ENCODE measurements around the gene ARHGEF12. TPM values are rescaled to one million over a fixed set of nuclear protein-coding genes. Genes with fewer than 3 reads are reported as not detected.

The ARHGEF12 gene
- total RNA-seq, 4 donors from 2014 or later, result 169 to 268 (median 197) TPM

DNA sequence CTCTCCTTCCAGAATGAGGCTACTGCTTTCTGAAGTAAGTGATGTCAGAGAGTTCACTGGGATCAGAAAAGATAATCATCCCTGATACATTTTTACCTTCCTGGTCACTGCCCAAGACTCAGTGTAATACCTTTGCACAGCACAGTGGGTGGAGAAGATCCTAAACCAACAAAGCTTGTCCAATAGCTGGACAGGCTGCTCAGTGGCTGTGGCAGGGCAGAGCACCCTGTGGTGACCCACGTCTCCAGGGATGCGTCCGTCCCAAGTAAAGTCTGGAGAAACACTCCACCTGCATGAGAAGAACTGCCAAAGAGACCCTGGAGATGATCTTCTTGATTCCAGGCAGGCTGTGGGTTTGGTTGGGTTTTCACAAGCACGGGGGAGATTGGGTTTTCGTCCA, 42.1 kb upstream of the ARHGEF12 start:
- no peak overlapping the region for H3K4me3 ChIP-seq (replicated peaks in 1 of 3)
- no peaks in the 10 kb centered on the region for H3K4me1 ChIP-seq
- WGBS, 2 donors, result 76 to 83% methylated on average over 5 of the region's 5 CpGs
- H3K27me3 ChIP-seq, result no peaks in the 10 kb centered on the region
- TF ChIP-seq, protein P1, sequence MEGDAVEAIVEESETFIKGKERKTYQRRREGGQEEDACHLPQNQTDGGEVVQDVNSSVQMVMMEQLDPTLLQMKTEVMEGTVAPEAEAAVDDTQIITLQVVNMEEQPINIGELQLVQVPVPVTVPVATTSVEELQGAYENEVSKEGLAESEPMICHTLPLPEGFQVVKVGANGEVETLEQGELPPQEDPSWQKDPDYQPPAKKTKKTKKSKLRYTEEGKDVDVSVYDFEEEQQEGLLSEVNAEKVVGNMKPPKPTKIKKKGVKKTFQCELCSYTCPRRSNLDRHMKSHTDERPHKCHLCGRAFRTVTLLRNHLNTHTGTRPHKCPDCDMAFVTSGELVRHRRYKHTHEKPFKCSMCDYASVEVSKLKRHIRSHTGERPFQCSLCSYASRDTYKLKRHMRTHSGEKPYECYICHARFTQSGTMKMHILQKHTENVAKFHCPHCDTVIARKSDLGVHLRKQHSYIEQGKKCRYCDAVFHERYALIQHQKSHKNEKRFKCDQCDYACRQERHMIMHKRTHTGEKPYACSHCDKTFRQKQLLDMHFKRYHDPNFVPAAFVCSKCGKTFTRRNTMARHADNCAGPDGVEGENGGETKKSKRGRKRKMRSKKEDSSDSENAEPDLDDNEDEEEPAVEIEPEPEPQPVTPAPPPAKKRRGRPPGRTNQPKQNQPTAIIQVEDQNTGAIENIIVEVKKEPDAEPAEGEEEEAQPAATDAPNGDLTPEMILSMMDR (IDR thresholded peaks at IDR 0.05), result no peak
- no peak overlapping the region for H3K27ac ChIP-seq
- no peak for DNase-seq
- no peaks in the 10 kb centered on the region for H3K9me3 ChIP-seq
- intact Hi-C loops (cut with DNase I), result no loop called here
- H3K36me3 ChIP-seq, result no peaks in the 10 kb centered on the region

DNA sequence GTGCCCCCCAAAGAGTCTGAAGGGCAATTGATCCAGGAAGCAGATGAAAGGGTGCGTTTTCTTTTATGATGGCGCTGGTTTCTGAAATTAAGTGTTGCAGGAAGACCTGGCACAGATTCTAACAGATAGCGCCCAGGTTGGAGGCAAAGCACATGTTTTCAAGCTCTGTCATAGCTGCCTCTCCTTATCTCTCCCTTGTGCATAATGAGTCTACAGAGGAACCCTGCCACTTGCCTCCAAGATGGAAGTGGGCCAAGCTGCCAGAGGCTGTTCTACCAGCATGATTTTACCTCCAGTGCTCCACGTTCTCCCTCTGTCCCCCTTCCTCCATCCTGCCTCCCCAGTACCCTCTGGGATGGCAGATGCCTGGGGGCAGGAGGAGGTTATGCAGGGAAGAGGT, 41.1 kb upstream of the ARHGEF12 start:
- DNase-seq, result no peak
- no peaks in the 10 kb centered on the region for H3K9me3 ChIP-seq
- no peak overlapping the region for H3K27ac ChIP-seq
- H3K27me3 ChIP-seq, result no peaks in the 10 kb centered on the region
- intact Hi-C loops (cut with DNase I), result no loop called here
- WGBS, 2 donors, result 62 to 70% methylated on average over 4 of the region's 4 CpGs
- H3K36me3 ChIP-seq, result no peaks in the 10 kb centered on the region
- TF ChIP-seq POLR2A (IDR thresholded peaks at IDR 0.05), result no peak
- TF ChIP-seq, protein P1 (IDR thresholded peaks at IDR 0.05), result no peak
- H3K4me1 ChIP-seq, result no peaks in the 10 kb centered on the region
- H3K4me3 ChIP-seq (replicated peaks in 1 of 3), result no peak overlapping the region

DNA sequence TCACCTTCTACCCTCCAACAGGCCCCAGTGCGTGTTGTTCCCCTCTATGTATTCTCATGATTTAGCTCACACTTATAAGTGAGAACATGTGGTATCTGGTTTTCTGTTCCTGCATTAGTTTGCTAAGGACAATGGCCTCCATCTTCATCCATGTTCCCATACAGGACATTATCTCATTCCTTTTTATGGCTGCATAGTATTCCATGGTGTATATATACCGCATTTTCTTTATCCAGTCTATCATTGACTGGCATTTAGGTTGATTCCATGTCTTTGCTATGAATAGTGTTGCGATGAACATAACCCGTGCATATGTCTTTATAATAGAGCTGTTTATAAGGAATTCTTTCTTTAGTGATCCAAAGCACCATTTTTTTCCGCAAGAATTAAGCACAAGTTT, 39.7 kb upstream of the ARHGEF12 start:
- Histone ChIP-seq H3K27me3 (no peaks in the 10 kb centered on the region), H3K4me1 (peaks cover 1 to 3% of the 10 kb centered on the region in 2 donors), H3K9me3 (no peaks in the 10 kb centered on the region), H3K36me3 (no peaks in the 10 kb centered on the region), H3K27ac (no peak overlapping the region), H3K4me3 (replicated peaks in 1 of 3) (no peak overlapping the region)
- TF ChIP-seq, protein P1 (IDR thresholded peaks at IDR 0.05), result no peak
- TF ChIP-seq POLR2A (IDR thresholded peaks at IDR 0.05), result no peak
- intact Hi-C loops (cut with DNase I), result no loop called here
- DNase-seq, result no peak
- WGBS, 2 donors, result 96 to 97% methylated on average over 5 of the region's 5 CpGs

DNA sequence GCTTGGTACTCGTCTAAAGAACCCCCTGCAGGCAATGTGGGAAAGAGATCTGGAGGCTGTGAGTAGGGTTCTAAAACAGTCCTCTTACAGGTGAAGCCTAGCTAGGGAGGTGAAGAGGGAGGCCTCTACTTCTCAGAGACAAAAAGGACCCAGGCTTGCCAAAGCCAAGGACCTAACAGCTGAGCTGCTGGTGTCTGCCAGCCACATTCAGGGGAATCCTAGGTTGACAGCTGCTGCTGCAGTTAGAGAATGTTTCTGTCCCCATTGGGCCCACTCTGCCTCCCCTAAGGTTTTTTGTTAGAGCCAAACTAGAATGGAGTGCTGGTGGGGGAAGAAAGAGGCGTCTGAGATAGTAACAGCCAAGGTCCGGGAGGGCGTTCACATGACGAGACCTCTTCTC, 37.8 kb upstream of the ARHGEF12 start:
- Histone ChIP-seq H3K27ac (no peak overlapping the region), H3K4me3 (replicated peaks in 1 of 3) (no peak overlapping the region), H3K4me1 (peaks cover 6 to 16% of the 10 kb centered on the region in 2 donors), H3K27me3 (no peaks in the 10 kb centered on the region), H3K36me3 (no peaks in the 10 kb centered on the region), H3K9me3 (no peaks in the 10 kb centered on the region)
- TF ChIP-seq, protein P1 (IDR thresholded peaks at IDR 0.05), result no peak
- TF ChIP-seq POLR2A (IDR thresholded peaks at IDR 0.05), result no peak
- intact Hi-C loops (cut with DNase I), result loop anchor here (2.0 kb wide), 1 partner anchor 64 kb away; no protein-coding TSS in a partner anchor
- DNase-seq, result no peak
- WGBS, 2 donors, result 90% methylated on average over 5 of the region's 5 CpGs

DNA sequence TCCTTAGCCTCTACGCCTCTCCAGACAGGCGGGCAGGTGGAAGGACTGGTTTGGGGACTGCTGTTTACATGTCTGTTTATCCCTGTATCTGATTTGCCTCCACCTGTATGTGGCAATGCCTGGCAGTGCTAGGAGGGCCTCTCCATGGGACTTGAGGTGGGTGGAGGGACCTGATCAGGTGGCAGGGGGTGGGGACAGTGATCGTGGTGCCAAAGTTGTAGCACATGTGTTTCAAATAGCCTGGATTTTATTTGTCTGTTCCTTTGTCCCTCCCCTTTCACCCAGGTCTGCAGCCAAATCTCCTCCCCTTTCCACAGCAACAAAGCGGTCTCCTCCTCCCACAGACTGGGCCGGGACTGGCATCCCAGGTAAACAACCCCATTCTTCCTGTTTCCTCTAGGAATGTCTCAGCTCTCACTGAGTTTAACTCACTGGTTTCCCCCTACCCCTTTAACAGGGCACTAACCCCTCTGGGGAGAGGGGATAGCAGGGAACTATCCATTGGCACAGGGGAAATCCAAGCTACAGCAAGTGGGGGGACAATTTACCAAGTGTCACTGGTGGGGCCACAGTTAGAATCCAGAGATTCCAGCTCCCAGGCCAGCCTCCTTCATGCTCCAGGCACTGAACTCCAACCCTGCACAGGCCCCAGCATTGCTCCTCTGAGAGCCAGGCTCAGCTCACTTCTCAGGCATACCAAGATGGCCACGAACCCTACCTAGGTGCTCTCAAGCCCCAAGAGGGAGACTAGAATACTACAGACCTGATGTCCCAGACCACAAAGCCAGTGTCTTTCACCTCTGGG, 34.0 kb upstream of the ARHGEF12 start:
- intact Hi-C loops (cut with DNase I), result loop anchor here (5.0 kb wide), 1 partner anchor 130 kb away; no protein-coding TSS in a partner anchor
- TF ChIP-seq, protein P1 (IDR thresholded peaks at IDR 0.05), result no peak
- TF ChIP-seq POLR2A (IDR thresholded peaks at IDR 0.05), result peak in 1 of 2 donors; percentile 20
- DNase-seq, result peak; percentile 86 to 88
- Histone ChIP-seq H3K4me1 (peaks cover 6 to 16% of the 10 kb centered on the region in 2 donors), H3K4me3 (replicated peaks in 1 of 3) (no peak overlapping the region), H3K9me3 (no peaks in the 10 kb centered on the region), H3K27me3 (no peaks in the 10 kb centered on the region), H3K27ac (peak overlapping the region; percentile 63 to 68 (median 64)), H3K36me3 (no peaks in the 10 kb centered on the region)
- 45 to 48% methylated on average over 6 of the region's 6 CpGs for WGBS, 2 donors

Measured in thyroid gland (tissue), 4 donors.